Left renal cortex interstitium (tissue), 4 donors: Measurements from ENCODE around the gene SYAP1. TPM values are rescaled to one million over a fixed set of nuclear protein-coding genes. Genes with fewer than 3 reads are reported as not detected.
A peak's percentile ranks its signal among the peaks of the same experiment; 100 is the strongest.
"Not testable (repeated sequence)": the region's sequence is repeated elsewhere in the genome, so short reads cannot be mapped to it uniquely, and the experiment has no call there.

Source experiments
- DNase-seq, 4 donors: peaks; one replicate each; pipeline ENCODE4 v3.0.0-alpha.2; 2013; ENCODE audit warnings: low read depth in 4 of 4, low spot score in 2 of 4, missing footprints in 1 of 4
- polyA plus RNA-seq, 4 donors: library from polyadenylated mRNA; unstranded; fragments of 120-200 nt; gene quantifications; one replicate each; pipeline ENCODE4 v1.2.1, GENCODE V29; 2013; ENCODE audit not compliant: insufficient read length in 4 of 4

SYAP1 gene, protein sequence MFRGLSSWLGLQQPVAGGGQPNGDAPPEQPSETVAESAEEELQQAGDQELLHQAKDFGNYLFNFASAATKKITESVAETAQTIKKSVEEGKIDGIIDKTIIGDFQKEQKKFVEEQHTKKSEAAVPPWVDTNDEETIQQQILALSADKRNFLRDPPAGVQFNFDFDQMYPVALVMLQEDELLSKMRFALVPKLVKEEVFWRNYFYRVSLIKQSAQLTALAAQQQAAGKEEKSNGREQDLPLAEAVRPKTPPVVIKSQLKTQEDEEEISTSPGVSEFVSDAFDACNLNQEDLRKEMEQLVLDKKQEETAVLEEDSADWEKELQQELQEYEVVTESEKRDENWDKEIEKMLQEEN
- polyA plus RNA-seq, result 10 to 100 TPM; 29.0 to 37.0 (median 31.2) TPM

DNA sequence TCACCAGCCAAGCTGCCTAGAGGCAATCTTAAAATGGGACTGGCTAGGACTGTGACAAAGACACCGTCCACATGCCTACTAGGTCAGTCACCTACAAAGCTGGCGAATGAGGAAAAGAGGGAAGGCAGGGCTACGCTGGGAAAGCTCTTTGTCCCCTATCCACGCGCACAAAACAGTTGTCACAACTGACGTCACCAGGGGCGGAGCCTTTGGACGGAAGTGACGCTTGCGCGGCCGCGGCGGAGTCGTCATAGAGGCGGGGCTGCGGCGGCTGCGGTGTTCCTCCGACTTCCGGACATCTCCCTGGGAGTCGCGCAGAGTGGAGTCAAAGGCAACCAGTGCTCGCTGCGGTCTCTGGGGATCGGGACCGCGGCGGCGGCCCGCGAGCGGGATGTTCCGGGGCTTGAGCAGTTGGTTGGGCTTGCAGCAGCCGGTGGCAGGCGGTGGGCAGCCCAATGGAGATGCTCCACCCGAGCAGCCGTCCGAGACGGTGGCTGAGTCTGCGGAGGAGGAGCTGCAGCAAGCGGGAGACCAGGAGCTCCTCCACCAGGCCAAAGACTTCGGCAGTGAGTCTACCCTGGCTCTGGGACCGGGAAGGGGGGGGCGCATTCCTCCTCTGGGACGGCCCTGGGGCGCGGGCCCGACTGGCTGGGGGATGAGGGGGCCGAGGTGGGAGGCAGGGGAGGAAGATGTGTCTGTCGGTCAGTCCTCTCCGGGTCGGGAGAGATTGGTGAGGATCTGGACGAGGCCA, at the start of gene SYAP1:
TSS of gene SYAP1 (plus strand) at position 279 of the 751 bp plus-strand sequence. CDS start at position 392, 113 bp downstream.
- DNase-seq, result peak; percentile 78 to 88 (median 81)

DNA sequence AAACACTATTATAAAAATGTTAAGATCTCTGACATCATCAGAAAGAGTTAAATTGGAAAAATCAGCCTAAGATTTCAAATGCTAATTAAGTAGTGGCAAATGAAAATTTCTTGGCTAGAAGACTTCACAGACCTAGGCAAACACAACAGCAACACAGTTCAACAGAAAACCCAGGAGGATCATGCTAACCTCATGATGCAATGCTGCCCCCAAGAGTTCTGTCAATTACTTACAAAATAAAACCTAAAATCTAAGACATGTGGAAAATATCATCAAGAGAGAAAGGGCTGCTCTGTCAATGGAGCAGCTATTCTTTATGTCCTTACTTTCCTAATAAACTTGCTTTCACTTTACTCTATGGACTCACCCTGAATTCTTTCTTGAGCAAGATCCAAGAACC, 48.4 kb upstream of the SYAP1 start:
- peak in 3 of 4 donors; percentile 3 to 25 (median 11) for DNase-seq

DNA sequence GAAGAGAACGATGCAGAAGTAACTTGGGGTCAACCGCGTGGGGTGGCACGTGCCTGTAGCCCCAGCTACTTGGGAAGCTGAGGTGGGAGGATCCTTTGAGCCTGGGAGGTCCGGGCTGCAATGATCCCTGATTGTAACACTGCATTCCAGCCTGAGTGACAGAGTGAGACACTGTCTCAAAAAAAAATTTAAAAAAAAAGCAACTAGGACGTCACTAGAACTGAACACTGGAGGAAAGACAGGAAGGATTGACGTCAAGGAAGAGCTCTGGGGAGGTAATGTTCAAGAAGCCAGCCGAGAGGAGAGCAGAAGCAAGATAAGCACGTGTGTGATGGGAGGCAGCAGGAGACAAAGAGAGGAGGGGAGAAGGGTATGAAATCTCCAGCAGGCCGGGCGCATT, 40.7 kb upstream of the SYAP1 start:
- no peak for DNase-seq

DNA sequence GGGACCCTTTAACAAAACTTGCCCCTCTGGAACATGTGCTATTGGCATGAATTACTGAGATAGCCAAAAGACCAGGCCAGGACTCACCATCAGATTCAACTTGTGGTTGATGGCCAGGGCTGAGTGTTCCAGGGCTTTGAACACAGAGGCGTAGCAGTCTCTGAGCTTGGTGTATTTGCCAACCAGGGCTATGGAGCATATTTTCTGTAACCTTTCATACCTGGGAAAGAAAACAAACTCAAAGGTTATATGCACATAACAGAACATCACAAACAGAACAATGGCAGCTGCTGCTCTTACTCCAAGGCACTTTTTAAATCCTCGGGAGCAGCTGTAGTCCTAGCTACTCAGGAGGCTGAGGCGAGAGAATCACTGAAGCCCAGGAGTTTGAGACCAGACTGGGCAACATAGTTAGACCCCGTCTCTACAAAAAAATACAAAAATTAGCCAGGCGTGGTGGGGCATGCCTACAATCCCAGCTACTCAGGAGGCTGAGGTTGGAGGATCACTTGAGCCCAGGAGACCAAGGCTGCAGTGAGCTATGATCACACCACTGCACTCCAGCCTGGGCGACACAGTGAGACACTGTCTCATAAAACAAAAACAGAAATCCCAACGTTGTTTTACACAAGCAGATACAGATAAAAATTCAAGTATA, 36.3 kb upstream of the SYAP1 start:
- DNase-seq, result no peak

DNA sequence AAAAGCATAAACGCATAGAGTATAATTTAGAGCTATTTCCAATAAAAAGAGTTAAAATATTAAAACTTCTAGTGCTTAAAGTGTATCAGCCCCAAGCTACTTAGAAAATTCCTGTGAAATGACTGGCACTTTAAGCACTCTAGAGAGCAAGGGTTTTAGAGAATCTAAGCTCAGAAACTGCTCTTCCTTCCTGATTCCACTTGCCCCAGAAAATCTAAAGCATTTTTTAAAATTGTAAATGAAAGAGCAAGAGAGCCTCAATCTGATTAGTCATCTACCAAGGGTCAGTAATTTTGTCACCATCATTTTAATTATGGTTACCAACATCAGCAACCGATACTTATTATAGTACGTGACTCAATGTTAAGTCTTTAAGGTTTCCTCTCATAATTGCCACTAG, 31.9 kb upstream of the SYAP1 start:
- no peak for DNase-seq

DNA sequence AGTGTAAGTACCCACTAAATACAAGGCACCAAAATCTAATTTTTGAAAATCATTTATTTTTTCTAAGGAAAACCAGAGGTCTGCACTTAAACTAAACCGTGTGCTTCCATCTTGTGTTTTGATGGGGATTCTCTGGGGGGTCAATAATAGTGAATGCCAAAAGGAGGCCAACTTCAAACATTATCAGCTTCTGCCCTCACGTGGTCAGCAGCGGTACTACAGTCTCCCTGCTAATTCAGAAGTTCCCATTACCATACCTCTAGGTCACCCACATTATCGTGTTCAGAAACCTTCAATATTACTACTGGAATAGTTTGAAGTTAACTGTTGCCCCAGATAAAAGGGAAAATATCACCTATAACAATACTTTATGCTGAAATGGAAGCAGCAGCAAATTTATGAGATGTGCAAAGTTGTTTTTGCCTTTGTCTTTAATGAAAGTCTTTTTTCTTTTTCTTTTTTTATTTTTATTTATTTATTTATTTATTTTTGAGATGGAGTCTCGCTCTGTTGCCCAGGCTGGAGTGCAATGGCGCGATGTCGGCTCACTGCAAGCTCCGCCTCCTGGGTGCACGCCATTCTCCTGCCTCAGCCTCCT, 24.2 kb upstream of the SYAP1 start:
- peak in 1 of 4 donors; percentile 8 for DNase-seq

DNA sequence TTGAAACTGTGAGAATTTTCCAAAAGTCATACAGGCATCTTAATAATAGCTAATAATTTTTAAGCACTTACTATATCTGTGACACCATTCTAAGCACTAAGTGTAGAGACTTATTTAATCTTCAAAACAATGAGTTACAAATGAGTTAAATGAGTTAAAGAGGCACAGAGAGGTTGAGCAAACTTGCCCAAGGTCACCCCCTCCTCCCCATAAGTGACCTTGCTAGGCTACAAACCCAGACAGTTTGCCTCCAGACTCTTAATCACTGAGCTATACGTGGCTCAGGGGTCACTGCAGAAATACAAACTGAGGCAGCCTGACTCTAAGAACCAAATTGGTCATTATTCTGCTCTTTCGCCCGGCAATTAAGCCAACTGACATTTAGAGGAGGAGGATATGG, 22.5 kb upstream of the SYAP1 start:
- DNase-seq, result no peak

DNA sequence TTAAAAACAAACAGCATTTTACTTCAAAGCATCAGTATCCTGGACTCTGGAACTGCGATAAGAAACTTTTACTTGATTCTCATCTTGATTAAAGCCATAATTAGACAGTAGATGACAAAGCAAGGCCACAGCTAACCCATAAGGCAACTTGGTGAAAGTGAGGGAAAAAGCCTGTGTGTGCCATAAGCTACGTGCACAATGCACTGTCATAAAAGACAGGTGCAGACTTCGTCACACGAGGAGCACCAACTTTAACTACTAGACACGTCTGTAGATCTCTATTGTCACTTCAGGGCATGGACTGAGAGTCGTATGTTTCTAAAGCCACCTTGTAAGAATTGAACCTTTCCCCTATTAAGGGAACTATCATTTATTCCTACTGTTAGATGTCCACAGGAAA, 20.0 kb upstream of the SYAP1 start:
- DNase-seq, result no peak

DNA sequence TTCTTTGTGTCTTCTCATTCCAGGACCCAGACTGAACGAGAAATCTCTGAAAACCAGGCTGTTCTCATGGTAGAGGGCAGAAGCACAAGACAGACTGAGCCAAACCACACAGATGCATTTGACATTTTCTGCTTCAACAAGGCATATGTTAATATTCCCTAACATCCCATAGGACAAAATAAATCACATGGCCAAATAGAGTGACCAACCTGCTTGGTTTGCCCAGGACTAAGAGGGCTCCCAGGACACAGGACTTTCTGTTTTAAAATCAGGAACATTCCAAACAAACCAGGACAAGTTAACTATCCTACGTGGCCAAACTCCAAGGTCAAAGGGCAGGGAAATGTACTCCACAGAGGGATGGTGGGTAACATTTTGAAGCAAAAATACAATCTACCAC, 18.7 kb upstream of the SYAP1 start:
- no peak for DNase-seq

DNA sequence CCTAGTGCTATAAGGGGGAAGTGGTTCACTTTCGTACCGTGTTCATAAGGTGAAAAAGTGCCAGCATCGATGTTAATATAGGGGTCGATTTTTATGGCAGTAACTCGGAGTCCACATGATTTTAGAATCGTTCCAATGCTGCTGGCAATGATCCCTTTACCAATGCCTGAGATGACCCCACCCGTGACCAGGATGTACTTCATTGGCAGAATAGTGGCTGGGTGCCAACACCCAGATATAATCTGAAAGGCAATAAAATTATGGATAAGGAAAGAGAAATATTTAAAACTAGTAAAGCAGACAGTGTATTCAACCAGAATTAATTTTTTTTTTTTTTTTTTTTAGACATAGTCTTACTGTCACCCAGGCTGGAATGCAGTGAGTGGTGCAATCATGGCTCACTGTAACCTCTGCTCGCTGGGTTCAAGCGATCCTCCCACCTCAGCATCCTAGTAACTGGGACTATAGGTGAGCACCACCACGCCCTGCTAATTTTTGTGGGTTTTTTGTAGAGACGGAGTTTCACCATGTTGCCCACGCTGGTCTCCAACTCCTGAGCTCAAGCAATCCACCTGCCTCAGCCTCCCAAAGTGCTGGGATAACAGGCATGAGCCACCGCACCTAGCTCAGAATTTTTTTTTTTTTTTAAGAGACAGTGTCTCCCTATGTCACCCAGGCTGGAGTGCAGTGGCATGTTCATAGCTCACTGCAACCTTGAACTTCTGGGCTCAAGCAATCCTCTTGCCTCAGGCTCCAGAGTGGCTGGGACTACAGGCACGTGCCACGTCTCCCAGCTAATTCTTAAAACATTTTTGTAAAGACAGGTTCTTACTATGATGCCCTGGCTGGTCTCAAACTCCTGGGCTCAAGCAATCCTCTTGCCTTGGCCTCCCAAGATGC, 16.5 kb upstream of the SYAP1 start:
- DNase-seq, result no peak

DNA sequence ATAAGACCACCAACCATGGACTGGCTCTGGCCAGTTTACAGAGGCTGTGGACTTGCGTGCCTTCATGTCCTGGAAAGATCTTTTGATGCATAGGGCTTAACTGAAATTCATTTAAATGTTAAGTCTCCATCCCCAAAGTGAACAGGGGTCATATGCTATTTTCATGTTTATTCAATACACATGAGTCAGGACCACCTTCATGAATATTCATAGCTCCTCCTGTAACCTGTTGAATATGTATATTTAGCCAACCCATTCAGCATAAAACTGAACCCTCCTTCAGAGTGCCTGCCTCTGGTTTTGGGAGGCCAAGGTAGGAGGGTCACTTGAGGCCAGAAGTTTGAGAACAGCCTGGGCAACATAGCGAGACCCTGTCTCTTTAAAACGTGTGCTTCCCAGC, 14.0 kb upstream of the SYAP1 start:
- DNase-seq, result no peak

DNA sequence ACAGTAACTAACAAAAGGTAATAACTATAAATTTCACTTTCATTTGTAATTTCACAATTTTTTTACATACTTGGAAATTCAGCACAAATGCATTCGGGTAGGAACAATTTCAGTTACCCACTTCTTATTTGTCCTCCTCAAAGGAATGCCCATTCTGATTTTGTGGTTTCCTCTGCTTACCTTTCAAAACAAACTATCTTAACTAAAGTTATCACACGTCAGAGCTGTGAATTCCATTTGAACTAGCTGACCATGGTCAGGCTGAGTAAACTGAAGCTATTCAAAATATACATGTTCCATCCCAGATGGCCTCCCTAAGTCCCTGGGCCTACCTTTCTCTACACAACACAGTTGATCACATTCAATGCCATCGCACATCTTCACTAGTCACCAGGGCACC, 11.4 kb upstream of the SYAP1 start:
- no peak for DNase-seq

DNA sequence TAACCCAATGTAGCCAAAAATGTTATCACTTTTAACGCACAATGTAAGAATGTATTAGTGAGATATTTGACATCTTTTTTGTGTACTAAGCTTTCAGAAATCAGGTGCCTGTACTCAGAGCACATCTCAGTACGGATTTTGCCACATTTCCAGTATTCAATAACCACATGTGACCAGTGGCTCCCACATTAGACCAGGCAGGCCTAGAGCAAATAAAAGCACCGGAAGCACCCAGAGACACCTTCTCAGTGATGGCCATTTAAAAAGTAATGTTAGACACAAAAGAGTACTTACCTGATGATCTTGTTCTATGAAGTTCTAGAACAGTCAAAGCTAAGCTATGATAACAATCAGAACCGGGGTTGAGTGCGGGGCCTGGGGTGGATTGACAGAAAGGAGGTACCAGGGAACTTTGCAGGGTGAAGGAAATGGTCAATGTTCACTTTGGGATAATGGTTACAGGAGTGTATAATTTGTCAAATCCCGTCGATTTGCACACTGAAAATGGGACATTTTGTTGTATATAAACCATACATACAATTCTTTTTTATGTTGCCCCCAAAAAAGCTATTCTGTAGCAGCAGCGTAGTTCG, 8.1 kb upstream of the SYAP1 start:
- DNase-seq, result no peak

DNA sequence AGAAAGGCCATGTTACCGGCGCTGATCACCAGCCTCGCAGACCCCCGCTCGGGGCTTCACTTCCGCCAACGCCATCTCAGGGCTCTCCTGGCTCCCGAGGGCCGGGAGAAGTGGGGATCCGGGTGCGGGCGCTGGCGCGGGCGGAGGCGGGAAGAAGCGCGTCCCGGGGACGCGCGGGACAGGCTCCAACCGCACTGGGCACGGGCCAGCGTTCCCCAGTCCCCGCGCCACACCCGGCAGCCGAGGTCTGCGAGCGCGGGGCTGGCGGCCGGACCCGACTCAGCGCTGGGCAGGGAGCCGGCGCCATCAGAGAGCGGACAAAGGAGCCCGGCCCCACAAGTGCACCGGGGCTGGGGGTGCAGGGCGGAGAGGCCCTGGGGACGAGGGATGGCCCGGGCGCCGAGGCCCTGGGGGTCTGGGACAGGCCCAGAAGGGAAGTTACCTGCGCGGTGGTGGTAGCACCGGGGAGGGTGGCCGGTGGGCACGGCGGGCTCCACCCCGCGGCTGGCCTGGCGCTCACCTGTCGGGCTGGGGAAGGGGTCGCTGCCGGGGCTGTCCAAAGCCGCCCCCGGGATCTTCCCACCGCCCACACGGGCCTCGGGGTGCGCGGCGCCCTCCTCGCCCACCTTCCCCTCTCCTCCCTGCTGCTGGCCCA, 7.4 kb upstream of the SYAP1 start:
- no peak for DNase-seq

DNA sequence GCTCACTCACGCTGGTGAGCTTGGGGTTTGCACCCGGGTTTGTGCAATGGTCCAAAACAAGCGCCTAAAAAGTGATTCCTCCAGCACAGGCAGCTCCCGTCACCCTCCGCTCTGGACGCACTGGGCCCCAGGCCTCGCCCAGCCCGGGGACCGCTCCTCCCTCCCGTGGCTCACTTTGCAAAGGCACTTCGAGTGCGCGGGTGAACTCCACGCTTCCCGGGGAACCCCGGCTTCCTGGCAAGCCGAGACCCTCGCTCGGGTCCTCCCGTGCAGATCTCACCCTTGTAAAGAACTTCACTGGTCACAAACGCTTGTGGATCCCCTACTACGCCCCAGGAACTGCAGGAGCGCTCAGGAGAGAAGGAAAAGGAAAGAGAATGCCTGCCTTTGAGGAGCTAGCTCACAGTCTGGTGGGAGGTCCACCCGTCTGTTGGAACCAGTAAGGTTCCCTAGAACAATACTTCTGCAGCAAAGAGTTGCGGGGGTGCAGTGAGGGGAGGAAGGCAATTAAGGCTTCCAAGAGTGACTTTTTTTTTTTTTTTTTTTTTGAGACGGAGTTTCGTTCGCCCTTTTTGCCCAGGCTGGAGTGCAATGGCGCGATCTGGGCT, 6.8 kb upstream of the SYAP1 start, which contains the start of gene CTPS2:
TSS of gene CTPS2 (minus strand) at position 122 of the 608 bp plus-strand sequence. CDS start 9,767 bp downstream, outside the sequence.
- DNase-seq, result peak in 1 of 4 donors; percentile 45

DNA sequence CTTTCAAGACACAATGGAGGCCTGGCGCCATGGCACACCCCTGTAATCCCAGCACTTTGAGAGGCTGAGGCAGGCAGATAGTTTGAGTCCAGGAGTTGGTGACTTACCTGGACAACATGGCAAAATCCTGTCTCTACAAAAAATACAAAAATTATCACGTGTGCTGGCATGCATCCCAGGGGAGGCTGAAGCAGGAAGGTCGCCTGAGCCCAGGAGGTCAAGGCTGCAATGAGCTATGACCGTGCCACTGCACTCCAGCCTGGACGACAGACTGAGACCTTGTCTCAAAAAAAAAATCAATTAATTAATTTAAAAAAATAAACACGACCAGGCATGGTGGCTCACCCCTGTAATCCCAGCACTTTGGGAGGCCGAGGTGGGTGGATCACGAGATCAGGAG, 4.9 kb upstream of the SYAP1 start:
- no peak for DNase-seq

DNA sequence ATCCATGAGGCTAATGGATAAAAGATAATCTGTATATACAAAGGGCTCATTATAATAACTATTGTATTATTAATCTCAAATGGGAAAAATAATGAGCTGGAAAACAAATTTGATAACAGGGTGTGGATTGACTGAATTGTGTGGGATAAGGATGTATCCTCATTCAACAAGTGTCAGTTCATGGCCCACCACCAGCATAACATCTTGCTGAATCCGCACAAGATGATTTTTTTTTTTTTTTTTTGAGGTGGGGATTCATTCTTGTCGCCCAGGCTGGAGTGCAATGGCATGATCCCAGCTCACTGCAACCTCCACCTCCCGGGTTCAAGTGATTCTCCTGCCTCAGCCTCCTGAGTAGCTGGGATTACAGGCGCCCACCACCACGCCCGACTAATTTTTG, 3.8 kb upstream of the SYAP1 start:
- not testable (repeated sequence) for DNase-seq

DNA sequence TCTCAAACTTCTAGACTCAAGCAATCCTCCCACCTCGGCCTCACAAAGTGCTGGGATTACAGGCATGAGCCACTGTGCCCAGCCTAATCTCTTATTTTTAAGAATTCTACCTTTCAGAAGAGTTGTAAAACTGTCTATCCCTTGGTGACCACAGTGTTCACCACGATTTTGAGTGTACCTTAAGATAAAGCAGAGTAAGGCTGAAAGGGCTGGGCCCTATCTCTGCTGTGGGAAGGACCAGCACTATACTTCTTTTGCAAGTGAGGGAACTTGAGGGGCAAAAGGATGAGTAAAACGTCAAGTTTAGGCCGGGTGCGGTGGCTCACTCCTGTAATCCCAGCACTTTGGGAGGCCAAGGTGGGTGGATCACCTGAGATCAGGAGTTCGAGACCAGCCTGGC, 3.0 kb upstream of the SYAP1 start:
- DNase-seq, result not testable (repeated sequence)
